Tibial nerve (tissue), 4 donors: ENCODE measurements around the gene C1orf167. TPM values are rescaled to one million over a fixed set of nuclear protein-coding genes. Genes with fewer than 3 reads are reported as not detected.

ENCODE experiments used
- DNase-seq, 2 donors: peaks; one replicate each; pipeline ENCODE4 v3.0.0-alpha.2; 2019; ENCODE audit warnings: low spot score in 2 of 2
- H3K27ac ChIP-seq, 4 donors: fragments of 200-600 bp; sonication (generic) in 3 of 4; one replicate each; pipeline ENCODE4 v1.5.1; 2017 to 2019; ENCODE audit warnings: mild to moderate bottlenecking in 1 of 4
- H3K27me3 ChIP-seq, 2 donors: fragments of 200-600 bp; sonication (generic) in 1 of 2; one replicate each; pipeline versions ENCODE4 v1.5.1 to v1.6.0; 2017 to 2019
- H3K36me3 ChIP-seq, 3 donors: fragments of 200-600 bp; sonication (generic); one replicate each; pipeline ENCODE4 v1.5.1; 2018 to 2019
- H3K4me1 ChIP-seq, 4 donors: fragments of 200-600 bp; sonication (generic) in 3 of 4; one replicate each; pipeline ENCODE4 v1.5.1; 2017 to 2019
- H3K4me3 ChIP-seq, 4 donors: fragments of 200-600 bp; sonication (generic) in 3 of 4; one replicate each; pipeline ENCODE4 v1.5.1; 2017 to 2019; ENCODE audit warnings: mild to moderate bottlenecking in 1 of 4, moderate library complexity in 1 of 4
- H3K9me3 ChIP-seq, 4 donors: fragments of 200-600 bp; sonication (generic) in 3 of 4; one replicate each; pipeline ENCODE4 v1.5.1; 2017 to 2019
- EP300 ChIP-seq, 2 donors: sonication (generic); formaldehyde crosslinking; IDR thresholded peaks; one replicate each; pipeline ENCODE4 v1.6.1; 2017; ENCODE audit warnings: antibody characterized with exemption in 2 of 2, mild to moderate bottlenecking in 1 of 2
- POLR2A ChIP-seq, 2 donors: fragments of 450-650 bp; IDR thresholded peaks; one replicate each; pipeline ENCODE4 v1.6.1; 2017; ENCODE audit warnings: antibody characterized with exemption in 2 of 2, mild to moderate bottlenecking in 2 of 2, moderate library complexity in 2 of 2
- WGBS, 2 donors: methylation state at CpG; one replicate each; pipeline ENCODE4 v1.1.5; 2018; 5-methylcytosine and 5-hydroxymethylcytosine counted together
- total RNA-seq, 4 donors: library from RNA; depleted of rRNA; stranded (reverse); fragments of >200 nt; gene quantifications; one replicate each; pipeline ENCODE4 v1.1.0, GENCODE V29; 2016
- TF ChIP-seq, protein P1 (sequence below), 5 experiments: fragments of 200-600 bp in 3 of 5; fragments of 450-650 bp in 2 of 5; sonication (generic) in 3 of 5; IDR thresholded peaks; one replicate each; pipeline ENCODE4 v1.5.1; 2016 to 2019; ENCODE audit warnings: antibody characterized with exemption in 5 of 5, mild to moderate bottlenecking in 3 of 5, moderate library complexity in 2 of 5

The C1orf167 gene
- total RNA-seq, 4 donors from 2014 or later = 4.4 to 13.8 (median 5.1) TPM; not detected in 1

DNA sequence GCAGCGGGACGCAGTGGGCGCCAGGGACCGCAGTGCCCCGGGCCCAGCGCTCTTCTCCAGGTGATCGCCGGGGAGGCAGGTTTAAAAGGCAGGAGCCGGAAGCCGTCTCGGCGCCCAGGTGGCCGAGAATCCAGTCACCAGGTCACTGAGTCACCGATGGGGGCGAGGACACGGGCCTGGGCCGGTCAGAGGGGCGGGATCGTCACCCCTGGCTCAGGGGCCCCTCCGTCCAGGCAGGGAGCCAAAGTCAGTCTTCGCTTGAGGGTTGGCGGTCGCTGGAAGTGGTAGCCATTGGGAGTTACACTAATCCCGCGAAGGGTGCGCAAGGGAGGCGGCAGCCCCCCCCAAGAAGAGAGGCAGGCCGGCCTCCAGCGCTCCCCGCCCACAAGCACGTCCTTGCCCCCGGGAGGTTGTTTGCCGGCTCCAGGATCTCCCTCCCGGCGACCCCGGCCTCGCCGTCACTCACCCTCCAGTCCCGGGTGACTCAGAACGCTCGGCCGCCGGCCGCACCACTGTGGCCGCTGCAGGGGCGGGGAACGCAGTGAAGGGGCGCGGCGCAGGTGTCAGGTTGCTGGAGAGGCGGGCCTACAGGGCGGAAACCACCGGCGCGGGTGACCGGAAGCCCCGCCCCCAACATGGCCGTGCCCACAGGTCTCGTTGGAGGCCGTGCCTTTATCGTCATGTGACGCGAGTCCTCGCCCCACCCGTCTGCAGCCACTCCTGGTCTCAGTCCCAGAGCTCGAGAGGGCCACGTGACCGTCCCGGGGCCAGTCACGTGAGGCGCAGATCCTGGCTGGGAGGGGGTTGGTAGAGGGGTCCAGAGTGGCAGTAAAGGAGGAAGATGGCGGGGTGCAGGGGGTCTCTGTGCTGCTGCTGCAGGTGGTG is 43.7 kb downstream of the C1orf167 start, which contains the start of the genes CLCN6 and MTHFR:
Gene CLCN6 (plus strand): TSS at position 770 of the 885 bp plus-strand sequence. CDS start 72 bp downstream, at position 842.
Gene MTHFR (minus strand): TSS at position 543 of the 885 bp plus-strand sequence. CDS start 2,848 bp downstream, outside the sequence.
- H3K27me3 ChIP-seq = no peaks in the 10 kb centered on the region
- 0 to 1% methylated on average over 3 to 35 of the region's 72 CpGs for WGBS, 2 donors
- H3K27ac ChIP-seq = peak within 1 kb of the TSS; percentile 94 to 99 (median 97)
- H3K36me3 ChIP-seq = peaks cover 0 to 28% (median 5%) of the 10 kb centered on the region in 3 donors
- H3K4me3 ChIP-seq = peak within 1 kb of the TSS; percentile 62 to 89 (median 78)
- H3K9me3 ChIP-seq = no peaks in the 10 kb centered on the region
- TF ChIP-seq EP300 (IDR thresholded peaks at IDR 0.05) (peak; percentile 99 to 100), POLR2A (IDR thresholded peaks at IDR 0.05) (peak; percentile 95 to 99)
- TF ChIP-seq, protein P1, sequence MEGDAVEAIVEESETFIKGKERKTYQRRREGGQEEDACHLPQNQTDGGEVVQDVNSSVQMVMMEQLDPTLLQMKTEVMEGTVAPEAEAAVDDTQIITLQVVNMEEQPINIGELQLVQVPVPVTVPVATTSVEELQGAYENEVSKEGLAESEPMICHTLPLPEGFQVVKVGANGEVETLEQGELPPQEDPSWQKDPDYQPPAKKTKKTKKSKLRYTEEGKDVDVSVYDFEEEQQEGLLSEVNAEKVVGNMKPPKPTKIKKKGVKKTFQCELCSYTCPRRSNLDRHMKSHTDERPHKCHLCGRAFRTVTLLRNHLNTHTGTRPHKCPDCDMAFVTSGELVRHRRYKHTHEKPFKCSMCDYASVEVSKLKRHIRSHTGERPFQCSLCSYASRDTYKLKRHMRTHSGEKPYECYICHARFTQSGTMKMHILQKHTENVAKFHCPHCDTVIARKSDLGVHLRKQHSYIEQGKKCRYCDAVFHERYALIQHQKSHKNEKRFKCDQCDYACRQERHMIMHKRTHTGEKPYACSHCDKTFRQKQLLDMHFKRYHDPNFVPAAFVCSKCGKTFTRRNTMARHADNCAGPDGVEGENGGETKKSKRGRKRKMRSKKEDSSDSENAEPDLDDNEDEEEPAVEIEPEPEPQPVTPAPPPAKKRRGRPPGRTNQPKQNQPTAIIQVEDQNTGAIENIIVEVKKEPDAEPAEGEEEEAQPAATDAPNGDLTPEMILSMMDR (IDR thresholded peaks at IDR 0.05) = peak in 2 of 5 experiments; percentile 33 to 43
- DNase-seq = peak; percentile 97 to 98
- H3K4me1 ChIP-seq = peaks cover 0 to 74% (median 33%) of the 10 kb centered on the region in 4 donors

DNA sequence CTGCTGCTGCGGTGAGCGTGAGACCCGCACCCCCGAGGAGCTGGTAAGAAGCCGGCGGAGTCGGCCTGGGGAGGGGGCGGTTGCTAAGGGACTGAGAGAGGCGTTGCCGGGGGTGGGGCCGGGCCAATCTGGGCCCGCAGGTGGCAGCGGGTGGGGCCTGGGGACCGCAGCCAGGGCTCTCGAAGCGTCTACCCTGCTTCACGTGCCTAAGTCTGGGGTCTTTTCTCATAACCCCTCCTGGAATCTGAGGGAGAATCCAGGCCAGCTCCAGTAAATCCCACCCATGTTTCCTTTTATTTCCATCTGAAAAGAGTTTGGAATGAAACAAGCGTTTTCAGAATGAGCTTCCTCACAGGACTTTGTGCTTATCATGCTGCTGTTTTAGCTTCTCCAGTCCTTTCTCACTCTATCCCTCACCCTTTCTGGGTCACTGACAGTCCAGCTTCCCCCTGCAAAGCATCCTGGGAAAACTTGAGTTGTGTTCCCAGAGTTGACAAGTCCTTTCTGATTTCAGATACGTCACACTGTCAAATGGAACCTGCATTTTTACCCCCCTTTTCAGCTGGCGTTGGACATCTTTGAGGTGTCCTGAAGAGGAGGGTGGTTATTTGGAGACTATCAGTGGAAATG is 44.4 kb downstream of the C1orf167 start:
- Histone ChIP-seq H3K27me3 (no peaks in the 10 kb centered on the region), H3K4me1 (peaks cover 0 to 67% (median 32%) of the 10 kb centered on the region in 4 donors), H3K9me3 (no peaks in the 10 kb centered on the region), H3K27ac (peak overlapping the region; percentile 94 to 99 (median 97)), H3K36me3 (peaks cover 0 to 28% (median 0%) of the 10 kb centered on the region in 3 donors), H3K4me3 (peak overlapping the region; percentile 62 to 89 (median 78))
- WGBS, 2 donors = 1% methylated on average over 15 to 20 of the region's 20 CpGs
- DNase-seq = no peak
- no peak for TF ChIP-seq POLR2A (IDR thresholded peaks at IDR 0.05)
- TF ChIP-seq, protein P1 (IDR thresholded peaks at IDR 0.05) = no peak
- TF ChIP-seq EP300 (IDR thresholded peaks at IDR 0.05) = no peak

DNA sequence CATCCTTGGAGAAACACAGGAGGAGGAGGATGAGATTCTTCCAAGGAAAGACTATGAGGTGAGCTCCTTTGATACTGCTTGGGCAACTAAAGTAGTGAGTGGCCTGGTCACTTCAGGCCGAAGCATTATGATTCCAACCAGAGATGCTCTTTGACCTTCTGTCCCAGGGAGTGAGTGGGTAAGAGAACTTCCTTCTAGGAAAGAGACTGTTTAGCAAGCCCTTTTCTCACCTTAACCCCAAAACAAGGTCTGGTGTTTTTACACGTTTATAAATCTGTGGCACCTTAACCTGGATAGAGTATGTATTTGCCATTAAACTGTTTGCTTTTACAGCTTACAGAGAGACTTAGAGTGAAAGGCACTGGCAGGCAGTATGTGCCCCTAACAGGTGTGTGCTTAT is 45.1 kb downstream of the C1orf167 start:
- WGBS, 2 donors = 35 to 48% methylated on average over 2 of the region's 2 CpGs
- H3K27ac ChIP-seq = peak overlapping the region; percentile 94 to 99 (median 97)
- no peak for DNase-seq
- H3K9me3 ChIP-seq = no peaks in the 10 kb centered on the region
- peaks cover 0 to 60% (median 31%) of the 10 kb centered on the region in 4 donors for H3K4me1 ChIP-seq
- H3K27me3 ChIP-seq = no peaks in the 10 kb centered on the region
- TF ChIP-seq POLR2A (IDR thresholded peaks at IDR 0.05) (no peak), EP300 (IDR thresholded peaks at IDR 0.05) (no peak)
- TF ChIP-seq, protein P1 (IDR thresholded peaks at IDR 0.05) = no peak
- peaks cover 0 to 35% (median 0%) of the 10 kb centered on the region in 3 donors for H3K36me3 ChIP-seq
- H3K4me3 ChIP-seq = peak overlapping the region; percentile 62 to 89 (median 78)

DNA sequence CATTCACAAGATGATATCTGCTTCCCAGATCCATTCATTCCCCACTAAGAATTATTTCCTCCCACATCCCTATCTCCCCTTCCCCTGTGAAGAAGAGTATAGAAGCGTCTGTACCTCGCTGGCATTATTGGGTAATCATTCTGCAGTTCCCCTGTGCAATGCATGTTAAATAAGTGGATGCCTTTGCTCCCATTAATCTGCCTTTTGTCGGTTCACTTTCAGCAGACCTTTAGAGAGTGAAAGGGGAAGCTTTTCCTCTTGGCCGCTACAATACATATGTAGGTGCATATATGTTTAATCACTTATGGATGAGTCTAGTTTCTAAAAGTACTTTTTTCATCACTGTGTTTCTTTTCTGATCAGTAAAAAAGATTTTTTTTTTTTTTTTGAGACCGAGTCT is 51.0 kb downstream of the C1orf167 start:
- H3K27me3 ChIP-seq = no peaks in the 10 kb centered on the region
- H3K4me3 ChIP-seq = no peak overlapping the region
- TF ChIP-seq EP300 (IDR thresholded peaks at IDR 0.05) = no peak
- TF ChIP-seq POLR2A (IDR thresholded peaks at IDR 0.05) = no peak
- TF ChIP-seq, protein P1 (IDR thresholded peaks at IDR 0.05) = no peak
- H3K36me3 ChIP-seq = peaks cover 3 to 85% (median 9%) of the 10 kb centered on the region in 3 donors
- no peak overlapping the region for H3K27ac ChIP-seq
- H3K9me3 ChIP-seq = no peaks in the 10 kb centered on the region
- WGBS, 2 donors = 83 to 92% methylated on average over 5 of the region's 5 CpGs
- no peak for DNase-seq
- peaks cover 0 to 15% (median 2%) of the 10 kb centered on the region in 4 donors for H3K4me1 ChIP-seq
